Left lung (tissue), 10 donors: ENCODE measurements around the gene PCSK2. TPM values are rescaled to one million over a fixed set of nuclear protein-coding genes. Genes with fewer than 3 reads are reported as not detected.

Source experiments
- ATAC-seq: fragments of 200-7000 bp; cut with Tn5 transposase; one replicate; pipeline ENCODE4 v1.9.1; 2020; ENCODE audit warnings: moderate library complexity
- DNase-seq, 4 donors: peaks; one replicate each; pipeline ENCODE4 v3.0.0-alpha.2; 2013 to 2020
- H3K27ac ChIP-seq, 2 donors: fragments of 200-600 bp; sonication (generic) in 1 of 2; one replicate each; pipeline versions ENCODE4 v1.5.0 to v1.8.0; 2020 to 2021
- H3K27me3 ChIP-seq, 2 donors: fragments of 200-600 bp; sonication (generic) in 1 of 2; one replicate each; pipeline versions ENCODE4 v1.5.0 to v1.8.0; 2020 to 2021
- H3K36me3 ChIP-seq, 2 donors: fragments of 200-600 bp; sonication (generic) in 1 of 2; one replicate each; pipeline versions ENCODE4 v1.5.0 to v1.8.0; 2020 to 2021
- H3K4me1 ChIP-seq, 2 donors: fragments of 200-600 bp; one replicate each; pipeline ENCODE4 v1.8.0; 2021
- H3K4me3 ChIP-seq, 2 donors: fragments of 200-600 bp; sonication (generic) in 1 of 2; one replicate each; pipeline versions ENCODE4 v1.5.0 to v1.8.0; 2020 to 2021; ENCODE audit warnings: mild to moderate bottlenecking in 1 of 2
- H3K9me3 ChIP-seq, 2 donors: fragments of 200-600 bp; sonication (generic) in 1 of 2; one replicate each; pipeline versions ENCODE4 v1.5.0 to v1.8.0; 2020 to 2021
- intact Hi-C, 2 donors: fragments of 100-400 bp; cut with DNase I; formaldehyde crosslinking; loops; one replicate each; pipeline versions ENCODE4 v1.11.2 to v1.14.2; 2022
- polyA plus RNA-seq, 6 donors: library from polyadenylated mRNA; unstranded; fragments of 120-200 nt; gene quantifications; one replicate each; pipeline ENCODE4 v1.2.1, GENCODE V29; 2013; ENCODE audit not compliant: insufficient read length in 6 of 6
- total RNA-seq, 2 donors: library from RNA; stranded (reverse); fragmentation: NEBNext Ultra II Directional; extraction: Animal tissue kit (Norgen Biotek cat#: 25700); gene quantifications; one replicate each; pipeline ENCODE4 v1.2.1, GENCODE V29; 2021
- TF ChIP-seq, protein P1 (sequence below), 2 donors: fragments of 200-600 bp; sonication (generic) in 1 of 2; IDR thresholded peaks; one replicate each; pipeline versions ENCODE4 v1.5.0 to v1.8.0; 2021; ENCODE audit warnings: antibody characterized with exemption in 2 of 2
- donor health status: DM: no; HTN: yes; CAD: no.
- donor health status: DM: no; HTN: no; CAD: no.

Gene PCSK2
- total and polyA plus RNA-seq, 8 donors, result 0.32 to 33.4 (median 0.65) TPM

DNA sequence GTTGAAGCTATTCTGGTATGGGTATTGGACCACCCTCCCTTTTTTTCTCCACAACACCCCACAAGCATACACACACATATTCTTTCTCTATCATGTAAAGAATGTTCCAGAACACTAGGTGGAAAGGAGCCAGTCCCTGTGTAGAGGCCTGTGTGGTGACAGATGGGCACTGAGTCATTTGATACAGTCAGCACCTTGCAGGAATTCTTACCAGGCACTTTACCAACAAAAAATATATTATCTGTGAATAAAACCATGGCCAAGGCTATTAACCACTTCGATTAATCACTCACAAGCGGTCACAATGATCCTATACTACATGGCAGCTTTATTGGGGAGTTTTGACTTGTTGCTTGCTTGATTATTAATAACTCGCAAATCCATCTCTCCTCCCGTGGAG lies 154.9 kb downstream of the PCSK2 start:
- H3K4me3 ChIP-seq, result no peak overlapping the region
- H3K27ac ChIP-seq, result no peak overlapping the region
- ATAC-seq, result no peak
- H3K27me3 ChIP-seq, result no peaks in the 10 kb centered on the region
- intact Hi-C loops, result no loop called here
- H3K9me3 ChIP-seq, result no peaks in the 10 kb centered on the region
- no peaks in the 10 kb centered on the region for H3K36me3 ChIP-seq
- TF ChIP-seq, protein P1, sequence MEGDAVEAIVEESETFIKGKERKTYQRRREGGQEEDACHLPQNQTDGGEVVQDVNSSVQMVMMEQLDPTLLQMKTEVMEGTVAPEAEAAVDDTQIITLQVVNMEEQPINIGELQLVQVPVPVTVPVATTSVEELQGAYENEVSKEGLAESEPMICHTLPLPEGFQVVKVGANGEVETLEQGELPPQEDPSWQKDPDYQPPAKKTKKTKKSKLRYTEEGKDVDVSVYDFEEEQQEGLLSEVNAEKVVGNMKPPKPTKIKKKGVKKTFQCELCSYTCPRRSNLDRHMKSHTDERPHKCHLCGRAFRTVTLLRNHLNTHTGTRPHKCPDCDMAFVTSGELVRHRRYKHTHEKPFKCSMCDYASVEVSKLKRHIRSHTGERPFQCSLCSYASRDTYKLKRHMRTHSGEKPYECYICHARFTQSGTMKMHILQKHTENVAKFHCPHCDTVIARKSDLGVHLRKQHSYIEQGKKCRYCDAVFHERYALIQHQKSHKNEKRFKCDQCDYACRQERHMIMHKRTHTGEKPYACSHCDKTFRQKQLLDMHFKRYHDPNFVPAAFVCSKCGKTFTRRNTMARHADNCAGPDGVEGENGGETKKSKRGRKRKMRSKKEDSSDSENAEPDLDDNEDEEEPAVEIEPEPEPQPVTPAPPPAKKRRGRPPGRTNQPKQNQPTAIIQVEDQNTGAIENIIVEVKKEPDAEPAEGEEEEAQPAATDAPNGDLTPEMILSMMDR (IDR thresholded peaks at IDR 0.05), result no peak
- no peaks in the 10 kb centered on the region for H3K4me1 ChIP-seq
- no peak for DNase-seq

DNA sequence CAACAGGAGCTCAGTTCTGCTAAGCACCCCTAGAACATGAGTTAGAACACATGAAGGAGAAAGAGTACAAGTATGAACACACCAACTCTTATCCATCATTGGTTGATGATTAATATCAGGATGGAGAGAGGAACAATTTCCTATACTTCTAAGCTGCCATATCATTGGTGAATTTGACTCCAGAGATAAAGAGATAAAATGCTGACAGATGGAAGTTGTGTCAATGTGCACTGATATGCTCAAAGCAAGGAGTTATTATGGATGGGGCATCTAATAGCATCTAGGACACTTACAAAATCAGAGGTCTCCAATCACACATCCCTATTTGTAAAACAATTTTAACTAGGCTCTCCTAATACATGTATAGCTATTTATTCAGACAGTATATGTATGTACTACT lies 159.0 kb downstream of the PCSK2 start:
- Histone ChIP-seq H3K4me3 (no peak overlapping the region), H3K4me1 (no peaks in the 10 kb centered on the region), H3K36me3 (no peaks in the 10 kb centered on the region), H3K27ac (no peak overlapping the region), H3K27me3 (no peaks in the 10 kb centered on the region), H3K9me3 (no peaks in the 10 kb centered on the region)
- TF ChIP-seq, protein P1 (IDR thresholded peaks at IDR 0.05), result no peak
- no peak for DNase-seq
- no peak for ATAC-seq
- intact Hi-C loops, result no loop called here

DNA sequence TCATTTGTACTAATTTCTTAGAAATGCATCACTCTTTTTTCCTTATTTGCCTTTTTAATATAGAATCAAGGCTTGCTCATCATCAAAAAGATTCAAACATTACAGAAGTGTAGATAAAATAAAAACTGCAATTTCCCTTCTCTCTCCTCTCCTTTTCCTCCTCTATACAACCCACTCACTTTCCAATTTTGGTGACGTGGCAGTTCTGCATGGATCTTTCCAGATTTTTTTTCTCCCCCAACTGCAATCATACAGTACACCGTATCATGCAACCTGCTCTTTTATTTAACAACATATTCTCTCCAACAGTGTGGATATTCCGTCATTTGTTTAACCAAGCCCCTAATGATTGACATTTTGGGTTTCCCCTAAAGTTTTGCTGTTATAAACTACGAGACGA lies 163.8 kb downstream of the PCSK2 start:
- no peak overlapping the region for H3K27ac ChIP-seq
- H3K4me3 ChIP-seq, result no peak overlapping the region
- H3K9me3 ChIP-seq, result no peaks in the 10 kb centered on the region
- H3K4me1 ChIP-seq, result no peaks in the 10 kb centered on the region
- DNase-seq (no peak), ATAC-seq (no peak)
- TF ChIP-seq, protein P1 (IDR thresholded peaks at IDR 0.05), result no peak
- H3K36me3 ChIP-seq, result no peaks in the 10 kb centered on the region
- no peaks in the 10 kb centered on the region for H3K27me3 ChIP-seq
- intact Hi-C loops, result no loop called here

DNA sequence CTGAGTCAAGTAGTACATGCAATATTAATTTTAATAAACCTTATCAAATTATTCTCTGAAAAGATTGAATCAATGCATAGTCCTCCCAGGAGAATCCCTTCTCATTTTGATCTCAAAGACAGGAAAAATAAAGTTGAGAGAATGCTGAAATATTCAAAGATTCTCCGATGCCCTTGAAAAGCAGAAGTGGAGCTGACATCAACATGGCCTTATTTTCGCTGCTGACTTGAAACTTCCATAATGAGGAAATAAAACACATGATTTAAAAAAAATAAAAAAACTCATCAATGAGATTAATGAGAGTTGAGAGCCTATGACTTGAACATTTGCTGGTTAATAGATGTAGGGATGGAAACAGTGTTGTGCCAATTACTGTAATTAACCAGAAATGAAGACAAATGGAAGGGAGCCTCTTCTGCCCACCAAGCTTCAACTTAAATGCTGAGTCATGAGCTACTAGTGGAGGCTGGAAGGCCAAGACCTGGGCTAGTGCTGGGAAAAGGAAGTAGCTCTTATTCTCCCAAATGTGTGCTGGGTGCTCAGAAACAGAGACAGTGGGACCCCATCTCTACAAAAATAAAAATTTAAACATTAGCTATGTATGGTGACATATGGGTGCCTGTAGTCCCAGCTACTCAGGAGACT lies 164.4 kb downstream of the PCSK2 start:
- DNase-seq, result no peak
- Histone ChIP-seq H3K36me3 (no peaks in the 10 kb centered on the region), H3K9me3 (no peaks in the 10 kb centered on the region), H3K4me1 (no peaks in the 10 kb centered on the region), H3K27me3 (no peaks in the 10 kb centered on the region), H3K27ac (no peak overlapping the region), H3K4me3 (no peak overlapping the region)
- no peak for ATAC-seq
- intact Hi-C loops, result no loop called here
- TF ChIP-seq, protein P1 (IDR thresholded peaks at IDR 0.05), result no peak

DNA sequence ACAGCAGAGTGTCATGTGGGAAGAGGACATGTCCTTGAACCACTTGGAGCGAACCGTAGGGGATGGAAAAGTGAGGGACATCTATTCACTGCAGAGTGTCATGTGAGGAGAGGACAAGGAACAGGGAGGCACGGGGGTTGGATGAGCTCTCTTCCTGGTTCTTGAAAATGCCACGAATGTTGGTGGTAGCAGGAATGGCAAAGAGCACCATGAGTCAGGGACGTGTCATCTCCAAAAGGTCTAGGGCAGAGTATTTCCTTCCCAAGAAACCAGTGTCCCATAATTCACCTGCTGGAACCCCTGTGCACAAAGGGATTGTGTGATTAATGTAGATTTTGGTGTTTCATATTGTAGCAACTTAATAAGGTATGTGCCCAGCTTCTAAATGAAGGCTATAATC lies 167.6 kb downstream of the PCSK2 start:
- H3K27me3 ChIP-seq, result no peaks in the 10 kb centered on the region
- intact Hi-C loops, result no loop called here
- ATAC-seq (no peak), DNase-seq (no peak)
- no peaks in the 10 kb centered on the region for H3K9me3 ChIP-seq
- H3K27ac ChIP-seq, result no peak overlapping the region
- H3K4me1 ChIP-seq, result no peaks in the 10 kb centered on the region
- no peaks in the 10 kb centered on the region for H3K36me3 ChIP-seq
- TF ChIP-seq, protein P1 (IDR thresholded peaks at IDR 0.05), result no peak
- H3K4me3 ChIP-seq, result no peak overlapping the region
